IMR-90 (cell line): ENCODE measurements around the gene KLHDC7B. TPM values are rescaled to one million over a fixed set of nuclear protein-coding genes. Genes with fewer than 3 reads are reported as not detected.

Source experiments
- ATAC-seq: fragments of 200-7000 bp; cut with Tn5 transposase; 2 replicates; pipeline ENCODE4 v1.9.1; 2020; ENCODE audit warnings: low read depth, mild to moderate bottlenecking, moderate library complexity
- BruUV-seq: library from RNA; stranded (reverse); fragments of 400-500 nt; replicated peaks from 2 replicates; lab custom pipeline; 2021; lab: Mats Ljungman, UMichigan
- CTCF ChIA-PET: fragments of 300-600 bp; formaldehyde crosslinking; extraction: SDS; loops from one replicate; lab custom pipeline; 2021; ENCODE audit warnings: antibody characterized with exemption; lab: Yijun Ruan, JAX
- POLR2A ChIA-PET: fragments of 300-600 bp; sonication (Branson Sonifier 250); formaldehyde crosslinking; loops from one replicate; lab custom pipeline; 2022; ENCODE audit warnings: antibody characterized with exemption; ENCODE audit not compliant: unreplicated experiment; lab: Charles Lee
- DNase-seq: peaks from one replicate; pipeline ENCODE4 v3.0.0; 2013
- H2AFZ ChIP-seq: replicated peaks from 2 replicates; pipeline ENCODE3; 2013; ENCODE audit warnings: low read length, mild to moderate bottlenecking; ENCODE audit not compliant: poor library complexity
- H2AK5ac ChIP-seq: 2 replicates; pipeline ENCODE4 v1.6.1; 2013; ENCODE audit warnings: low read depth, low read length, inconsistent platforms
- H2AK9ac ChIP-seq: replicated peaks from 2 replicates; pipeline ENCODE3; 2013; ENCODE audit warnings: mild to moderate bottlenecking, low read depth, low read length, moderate library complexity; ENCODE audit not compliant: poor library complexity
- H2BK120ac ChIP-seq: 2 replicates; pipeline ENCODE4 v1.6.1; 2013; ENCODE audit warnings: low read depth, low read length, inconsistent platforms
- H2BK15ac ChIP-seq: 3 replicates; pipeline ENCODE4 v1.6.1; 2013; ENCODE audit warnings: low read depth, low read length, inconsistent platforms
- H2BK20ac ChIP-seq: 2 replicates; pipeline ENCODE4 v1.6.1; 2013; ENCODE audit warnings: low read depth, mild to moderate bottlenecking, inconsistent platforms, low read length, moderate library complexity
- H2BK5ac ChIP-seq: 2 replicates; pipeline ENCODE4 v1.6.1; 2013; ENCODE audit warnings: mild to moderate bottlenecking, low read depth, low read length, inconsistent platforms; ENCODE audit not compliant: poor library complexity, severe bottlenecking
- H3K14ac ChIP-seq: replicated peaks from 2 replicates; pipeline ENCODE4 v1.6.1; 2013; ENCODE audit warnings: low read depth, low read length, inconsistent platforms
- H3K18ac ChIP-seq: 2 replicates; pipeline ENCODE4 v1.6.1; 2013; ENCODE audit warnings: low read depth, low read length, control low read depth
- H3K23ac ChIP-seq: 2 replicates; pipeline ENCODE4 v1.6.1; 2013; ENCODE audit warnings: low read depth, low read length, inconsistent platforms
- H3K27ac ChIP-seq: 2 replicates; pipeline ENCODE4 v1.5.1; 2013; ENCODE audit warnings: mild to moderate bottlenecking, control low read depth, low read length; ENCODE audit not compliant: insufficient read depth
- H3K27me3 ChIP-seq: 2 replicates; pipeline ENCODE4 v1.6.1; 2013; ENCODE audit warnings: low read length; ENCODE audit not compliant: control insufficient read depth, insufficient read depth
- H3K36me3 ChIP-seq: 2 replicates; pipeline ENCODE4 v1.6.1; 2013; ENCODE audit warnings: low read length, mixed read lengths; ENCODE audit not compliant: control insufficient read depth, insufficient read depth
- H3K4ac ChIP-seq: 2 replicates; pipeline ENCODE4 v1.6.1; 2013; ENCODE audit warnings: low read depth, low read length, inconsistent platforms
- H3K4me1 ChIP-seq: 2 replicates; pipeline ENCODE4 v1.6.1; 2013; ENCODE audit warnings: low read length, mixed read lengths; ENCODE audit not compliant: control insufficient read depth, insufficient read depth
- H3K4me2 ChIP-seq: 2 replicates; pipeline ENCODE4 v1.6.1; 2013; ENCODE audit warnings: low read depth, mild to moderate bottlenecking, control low read depth, low read length, moderate library complexity
- H3K4me3 ChIP-seq: 2 replicates; pipeline ENCODE4 v1.5.1; 2013; ENCODE audit warnings: low read depth, mild to moderate bottlenecking, control low read depth, low read length, moderate library complexity; ENCODE audit not compliant: insufficient read depth
- H3K56ac ChIP-seq: 2 replicates; pipeline ENCODE4 v1.6.1; 2013; ENCODE audit warnings: low read length, inconsistent platforms; ENCODE audit not compliant: insufficient read depth; ENCODE audit errors: extremely low read depth
- H3K79me1 ChIP-seq, 2 experiments: 2 replicates each; pipeline ENCODE4 v1.6.1; 2013; ENCODE audit warnings: low read length in 2 of 2, inconsistent platforms in 1 of 2, low read depth in 1 of 2
- H3K9ac ChIP-seq: 2 replicates; pipeline ENCODE4 v1.6.1; 2013; ENCODE audit warnings: low read depth, low read length, control low read depth
- H3K9me1 ChIP-seq: 2 replicates; pipeline ENCODE4 v1.6.1; 2013; ENCODE audit warnings: low read length, inconsistent platforms; ENCODE audit not compliant: insufficient read depth
- H3K9me3 ChIP-seq: 2 replicates; pipeline ENCODE4 v1.6.1; 2013; ENCODE audit warnings: low read length; ENCODE audit not compliant: control insufficient read depth, insufficient read depth
- H4K20me1 ChIP-seq: 2 replicates; pipeline ENCODE4 v1.6.1; 2013; ENCODE audit warnings: low read length, inconsistent platforms; ENCODE audit not compliant: insufficient read depth
- H4K5ac ChIP-seq: 2 replicates; pipeline ENCODE4 v1.6.1; 2013; ENCODE audit warnings: mild to moderate bottlenecking, low read depth, low read length, control low read depth
- H4K8ac ChIP-seq, 2 experiments: 2 replicates each; pipeline ENCODE4 v1.6.1; 2013; ENCODE audit warnings: low read depth in 2 of 2, low read length in 2 of 2, control low read depth in 1 of 2, inconsistent platforms in 1 of 2
- H4K91ac ChIP-seq: 2 replicates; pipeline ENCODE4 v1.6.1; 2013; ENCODE audit warnings: low read depth, low read length, inconsistent platforms; ENCODE audit not compliant: insufficient read depth
- BHLHE40 ChIP-seq: fragments of 150-350 bp; IDR thresholded peaks from 2 replicates; pipeline ENCODE4 v1.6.1; 2016; ENCODE audit warnings: mild to moderate bottlenecking, low read depth, low read length
- CEBPB ChIP-seq: IDR thresholded peaks from 2 replicates; pipeline ENCODE4 v1.6.1; 2012; ENCODE audit warnings: low read depth, low read length, improper control_type of control experiment
- CHD1 ChIP-seq: IDR thresholded peaks from 2 replicates; pipeline ENCODE4 v1.6.1; 2012; ENCODE audit warnings: low read depth, low read length, improper control_type of control experiment
- ELK1 ChIP-seq: fragments of 150-350 bp; IDR thresholded peaks from 2 replicates; pipeline ENCODE4 v1.6.1; 2016; ENCODE audit warnings: low read depth, mild to moderate bottlenecking, low read length, moderate library complexity, borderline replicate concordance
- FOS ChIP-seq: fragments of 150-350 bp; IDR thresholded peaks from 2 replicates; pipeline ENCODE4 v1.6.1; 2016; ENCODE audit warnings: low read depth, low read length
- MAZ ChIP-seq: IDR thresholded peaks from 2 replicates; pipeline ENCODE4 v1.6.1; 2012; ENCODE audit warnings: low read depth, mild to moderate bottlenecking, low read length, improper control_type of control experiment, moderate library complexity, borderline replicate concordance
- NFE2L2 ChIP-seq: fragments of 150-350 bp; IDR thresholded peaks from 2 replicates; pipeline ENCODE4 v1.6.1; 2016; ENCODE audit warnings: low read depth, mild to moderate bottlenecking, low read length
- POLR2A ChIP-seq: IDR thresholded peaks from 2 replicates; pipeline ENCODE4 v1.6.1; 2012; ENCODE audit warnings: mild to moderate bottlenecking, low read depth, low read length
- RAD21 ChIP-seq: IDR thresholded peaks from 2 replicates; pipeline ENCODE4 v1.6.1; 2012; ENCODE audit warnings: low read length, improper control_type of control experiment
- RFX5 ChIP-seq: IDR thresholded peaks from 2 replicates; pipeline ENCODE4 v1.8.0; 2012; ENCODE audit warnings: low read depth, mild to moderate bottlenecking, low read length, moderate library complexity
- WGBS, 2 experiments: methylation state at CpG; one replicate each; pipeline versions ENCODE4 v1.1.5 to v1.1.7; 2013; ENCODE audit warnings: missing lambda C conversion rate in 2 of 2; ENCODE audit not compliant: insufficient read length in 1 of 2; ENCODE audit errors: extremely low coverage in 2 of 2; 5-methylcytosine and 5-hydroxymethylcytosine counted together
- dilution Hi-C: fragments of 300-500 bp; cut with HindIII; formaldehyde crosslinking; loops from one replicate; pipeline ENCODE4 v1.14.3; 2018; ENCODE audit warnings: low sequenced_read_pairs; ENCODE audit not compliant: unreplicated experiment
- in situ Hi-C: fragments of 300-500 bp; cut with MboI; formaldehyde crosslinking; loops from 3 replicates; pipeline ENCODE4 v1.14.3; 2019; ENCODE audit warnings: low sequenced_read_pairs, inconsistent platforms, mixed read lengths
- intact Hi-C: fragments of 100-400 bp; cut with micrococcal nuclease; formaldehyde crosslinking; loops from 2 replicates; pipeline ENCODE4 v1.10.0; 2022
- polyA plus RNA-seq, 3 experiments: library from polyadenylated mRNA; depleted of rRNA; stranded (reverse); fragments of >200 nt; gene quantifications; 2 replicates each; pipeline ENCODE4 v1.2.3, GENCODE V29; 2012; ENCODE audit warnings: low replicate concordance in 1 of 3
- total RNA-seq: library from RNA; depleted of rRNA; stranded (reverse); fragments of >200 nt; gene quantifications from 2 replicates; pipeline ENCODE4 v1.2.3, GENCODE V29; 2012
- TF ChIP-seq, protein P1 (sequence below): fragments of 150-350 bp; IDR thresholded peaks from 2 replicates; pipeline ENCODE4 v1.6.1; 2017; ENCODE audit warnings: mild to moderate bottlenecking, antibody characterized with exemption, low read length, low read depth

The KLHDC7B gene
- total and polyA plus RNA-seq, 2 of the 4 experiments (the other 2 are of a cell fraction): 0.05 TPM; not detected in 1

- BruUV-seq: no TSS peak
- no peak overlapping the region for H3K4ac ChIP-seq
- no peak overlapping the region for H2BK15ac ChIP-seq
- H3K27me3 ChIP-seq: no peaks in the 10 kb centered on the region
- DNase-seq (no peak), ATAC-seq (no peak)
- H3K9me1 ChIP-seq: no peaks in the 10 kb centered on the region
- no peak overlapping the region for H3K56ac ChIP-seq
- intact Hi-C loops (no loop called here), dilution Hi-C loops (no loop called here), in situ Hi-C loops (no loop called here)
- H3K4me1 ChIP-seq: no peaks in the 10 kb centered on the region
- 97% methylated on average over 9 of the region's 20 CpGs; no CpG with 5 or more reads in 1 of the 2 experiments for WGBS, 2 experiments
- no peak overlapping the region for H3K4me2 ChIP-seq
- peaks cover 4% of the 10 kb centered on the region for H4K20me1 ChIP-seq
- no peak overlapping the region for H2AFZ ChIP-seq
- ChIA-PET CTCF (no interaction called here), POLR2A (no interaction called here)
- no peak overlapping the region for H4K8ac ChIP-seq
- H3K14ac ChIP-seq: no peak overlapping the region
- no peak for TF ChIP-seq RAD21
- TF ChIP-seq CEBPB: no peak
- TF ChIP-seq POLR2A: no peak
- TF ChIP-seq RFX5: no peak
- no peak for TF ChIP-seq ELK1
- no peak for TF ChIP-seq BHLHE40
- TF ChIP-seq NFE2L2: no peak
- no peak for TF ChIP-seq FOS
- TF ChIP-seq MAZ: no peak
- no peak for TF ChIP-seq CHD1
- TF ChIP-seq, protein P1, sequence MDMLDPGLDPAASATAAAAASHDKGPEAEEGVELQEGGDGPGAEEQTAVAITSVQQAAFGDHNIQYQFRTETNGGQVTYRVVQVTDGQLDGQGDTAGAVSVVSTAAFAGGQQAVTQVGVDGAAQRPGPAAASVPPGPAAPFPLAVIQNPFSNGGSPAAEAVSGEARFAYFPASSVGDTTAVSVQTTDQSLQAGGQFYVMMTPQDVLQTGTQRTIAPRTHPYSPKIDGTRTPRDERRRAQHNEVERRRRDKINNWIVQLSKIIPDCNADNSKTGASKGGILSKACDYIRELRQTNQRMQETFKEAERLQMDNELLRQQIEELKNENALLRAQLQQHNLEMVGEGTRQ: no peak
- no peak overlapping the region for H2AK5ac ChIP-seq
- H2BK120ac ChIP-seq: no peak overlapping the region
- no peak overlapping the region for H3K27ac ChIP-seq
- H3K4me3 ChIP-seq: no peak overlapping the region
- no peak overlapping the region for H3K9ac ChIP-seq
- H2AK9ac ChIP-seq: no peak overlapping the region
- H2BK5ac ChIP-seq: no peak overlapping the region
- H4K91ac ChIP-seq: no peak overlapping the region
- H3K79me1 ChIP-seq: peaks cover 22 to 37% of the 10 kb centered on the region in 2 experiments
- no peak overlapping the region for H2BK20ac ChIP-seq
- no peak overlapping the region for H3K18ac ChIP-seq
- H4K5ac ChIP-seq: no peak overlapping the region
- no peak overlapping the region for H3K23ac ChIP-seq
- peaks cover 36% of the 10 kb centered on the region for H3K36me3 ChIP-seq
- no peaks in the 10 kb centered on the region for H3K9me3 ChIP-seq
These were observed 28.0 kb upstream of the KLHDC7B start for GRCh38 chr22:50517495-50518260.
